HG03558 (cell line): ENCODE measurements around the gene ZNF697.

Experiments used
- ATAC-seq: cut with Tn5 transposase; IDR thresholded peaks from one replicate; pipeline ENCODE4 v1.9.1; 2021; ENCODE audit warnings: moderate number of reproducible peaks; ENCODE audit not compliant: unreplicated experiment; ENCODE audit errors: extremely low read depth

The ZNF697 gene

DNA sequence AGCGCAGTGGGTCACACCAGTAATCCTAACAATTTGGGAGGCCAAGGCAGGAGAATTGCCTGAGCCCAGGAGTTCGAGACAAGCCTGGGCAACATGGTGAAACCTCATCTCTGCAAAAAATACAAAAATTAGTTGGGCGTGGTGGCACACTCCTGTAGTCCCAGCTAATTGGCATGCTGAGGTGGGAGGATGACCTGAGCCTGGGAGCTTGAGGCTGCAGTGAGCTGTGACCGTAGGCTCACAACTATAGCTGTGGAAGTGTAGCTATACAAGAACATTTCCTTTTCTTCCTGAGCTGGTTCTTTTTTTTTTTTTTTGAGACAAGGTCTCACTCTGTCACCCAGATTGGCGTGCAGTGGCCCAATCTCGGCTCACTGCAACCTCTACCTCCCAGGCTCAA, 19.1 kb upstream of the ZNF697 start:
- ATAC-seq: no peak

DNA sequence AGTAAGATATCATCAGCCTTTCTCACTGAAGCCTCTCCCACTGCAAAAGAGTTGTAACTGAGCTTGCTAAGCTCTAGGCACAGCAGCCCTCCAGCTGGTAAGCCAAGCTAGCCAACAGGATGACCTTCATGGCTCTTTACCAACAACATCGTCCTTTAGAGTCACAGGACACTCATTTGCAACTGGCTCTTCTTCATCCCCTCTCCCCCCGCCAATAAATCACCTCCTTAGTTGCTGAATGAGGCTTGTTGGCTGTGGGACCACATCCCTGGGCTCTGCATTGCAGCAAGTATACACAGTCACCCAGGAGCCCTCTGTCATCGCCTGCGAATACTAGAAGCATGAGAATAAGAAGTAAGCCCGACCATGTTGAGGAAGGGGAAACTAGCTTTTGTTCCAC, 16.0 kb upstream of the ZNF697 start:
- no peak for ATAC-seq

DNA sequence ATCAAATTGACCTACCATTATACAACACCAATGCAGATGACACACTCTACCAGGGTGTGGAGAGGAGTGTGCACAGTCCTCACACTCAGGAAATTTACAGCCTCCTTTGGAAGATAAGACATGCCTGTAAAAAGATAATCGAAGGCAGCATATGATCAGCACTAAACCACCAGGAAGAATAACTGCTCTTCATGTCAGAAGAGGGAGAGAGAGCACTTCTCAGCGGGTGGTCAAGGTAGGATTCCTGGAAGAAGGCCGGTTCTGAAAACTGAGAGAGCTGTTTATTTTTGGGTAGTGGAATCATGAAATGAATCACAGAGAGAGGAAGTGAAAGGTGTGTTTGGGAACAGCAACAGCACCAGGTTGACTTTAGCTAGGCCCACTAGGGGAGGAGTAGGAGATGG, 14.0 kb upstream of the ZNF697 start:
- peak; percentile 79 for ATAC-seq

DNA sequence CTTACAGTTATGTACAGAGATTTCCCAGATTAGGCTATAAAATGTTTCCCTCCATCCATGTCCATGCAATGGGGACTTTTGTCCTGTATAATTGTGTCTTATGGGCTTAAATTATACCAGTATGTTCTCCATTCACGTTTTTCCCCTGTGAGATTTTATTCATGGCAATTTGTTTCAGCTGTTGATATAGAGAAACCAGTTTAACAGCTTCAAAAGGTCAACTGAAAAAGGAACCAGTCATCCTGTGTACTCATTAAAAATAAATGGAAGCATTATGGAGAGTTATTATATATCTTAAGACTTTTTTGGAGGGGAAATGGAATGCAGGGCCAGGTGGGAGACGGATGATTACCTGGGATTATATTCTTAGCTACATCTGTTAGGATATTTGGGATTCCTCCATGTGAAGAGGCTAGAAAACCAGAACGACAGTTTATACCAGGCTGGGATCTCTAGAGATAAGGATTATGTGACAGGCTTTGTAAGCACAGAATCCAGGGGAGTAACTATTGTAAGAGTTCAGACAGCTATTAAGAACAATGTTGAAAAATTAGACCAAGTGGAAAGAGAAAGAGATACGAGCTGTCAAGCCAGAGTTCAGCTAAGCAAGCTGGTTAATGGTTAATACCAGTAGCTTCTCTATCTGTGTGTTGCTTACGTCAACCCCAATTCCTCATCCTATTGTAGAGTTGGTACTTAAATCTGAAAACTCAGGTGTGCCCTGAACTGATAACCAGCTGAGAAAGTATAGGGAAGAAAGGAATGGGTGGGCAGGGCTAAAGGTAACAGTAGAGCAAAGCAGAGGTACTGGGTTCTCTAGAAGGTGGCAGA, 12.4 kb upstream of the ZNF697 start:
- ATAC-seq: peak; percentile 40

DNA sequence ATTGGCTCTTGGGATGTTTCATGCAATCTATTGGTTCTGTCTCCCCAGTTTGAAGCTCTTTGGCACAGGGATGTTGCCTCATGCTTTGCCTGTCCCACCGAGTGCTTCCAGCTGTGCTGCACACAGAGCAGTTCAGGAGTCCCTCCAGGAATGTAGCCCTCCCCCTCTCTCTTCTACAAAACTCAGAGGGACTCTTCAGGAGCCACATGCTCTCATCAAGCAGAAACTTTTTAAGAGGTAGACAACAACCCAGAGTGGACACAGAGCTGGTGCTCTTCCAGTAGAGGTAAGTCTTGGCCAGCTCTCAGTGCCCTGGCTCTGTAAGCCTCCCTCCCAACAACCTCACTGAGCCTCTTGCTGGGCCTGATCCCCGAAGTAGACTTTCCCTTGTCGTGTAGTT, 11.6 kb upstream of the ZNF697 start:
- no peak for ATAC-seq

DNA sequence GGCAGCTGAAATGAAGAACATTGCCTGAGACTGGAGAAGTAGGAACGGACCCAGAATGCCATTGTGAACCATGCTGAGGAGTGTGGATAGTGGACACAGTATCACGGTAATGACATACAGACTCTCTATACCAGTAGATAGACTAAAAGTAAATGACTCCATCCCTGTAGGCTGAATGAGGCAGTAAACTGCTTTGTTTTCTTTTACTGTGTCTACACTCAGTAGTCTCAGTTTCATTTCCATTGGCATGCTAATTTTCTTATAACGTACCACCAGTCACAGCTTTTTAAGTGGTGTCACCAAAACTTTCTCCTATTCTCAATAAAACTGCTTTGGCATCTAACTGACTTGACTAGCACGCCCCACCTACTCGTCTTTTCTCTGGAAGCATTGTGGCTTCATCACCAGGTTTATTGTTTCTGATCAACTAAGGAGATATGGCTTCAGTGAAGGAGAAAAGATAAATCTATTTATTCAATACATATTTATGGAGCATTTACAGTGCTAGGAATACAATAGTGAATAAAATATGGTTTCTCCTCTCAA, 8.4 kb upstream of the ZNF697 start:
- no peak for ATAC-seq

DNA sequence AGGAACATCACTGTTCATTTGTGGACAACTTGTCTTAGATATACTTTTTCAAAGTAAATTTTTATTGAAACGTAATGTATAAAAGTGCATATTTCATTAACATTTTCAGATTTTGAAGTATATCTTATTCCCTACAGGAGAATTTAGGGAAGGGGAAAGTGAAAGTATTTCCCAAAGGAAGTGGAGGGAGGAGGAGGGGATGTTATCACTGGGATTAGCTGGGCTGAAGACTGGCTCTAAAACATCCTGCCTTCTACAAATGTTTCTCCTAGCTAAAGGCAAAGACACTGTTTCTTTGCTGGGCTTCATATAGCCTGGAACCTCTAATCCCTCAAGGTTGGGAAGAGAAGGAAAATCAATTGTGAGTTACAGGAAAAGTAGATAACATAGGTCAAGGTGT, 7.1 kb upstream of the ZNF697 start:
- ATAC-seq: no peak

DNA sequence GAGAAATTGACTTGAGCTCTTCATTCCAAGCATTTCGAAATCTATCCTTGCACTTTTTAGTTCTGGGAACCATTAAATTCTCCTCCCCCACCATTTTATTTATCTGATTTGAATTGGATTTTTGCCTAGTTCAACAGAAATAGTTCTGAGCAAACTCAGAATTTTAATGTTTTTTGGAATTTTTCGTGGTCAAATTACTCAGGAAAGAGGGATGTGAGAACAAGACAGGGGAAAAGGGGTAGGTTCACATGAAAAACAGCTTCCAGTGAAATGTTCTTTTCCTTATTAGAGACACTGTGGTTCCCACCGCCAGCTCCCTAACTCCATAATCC, 5.7 kb upstream of the ZNF697 start:
- no peak for ATAC-seq

DNA sequence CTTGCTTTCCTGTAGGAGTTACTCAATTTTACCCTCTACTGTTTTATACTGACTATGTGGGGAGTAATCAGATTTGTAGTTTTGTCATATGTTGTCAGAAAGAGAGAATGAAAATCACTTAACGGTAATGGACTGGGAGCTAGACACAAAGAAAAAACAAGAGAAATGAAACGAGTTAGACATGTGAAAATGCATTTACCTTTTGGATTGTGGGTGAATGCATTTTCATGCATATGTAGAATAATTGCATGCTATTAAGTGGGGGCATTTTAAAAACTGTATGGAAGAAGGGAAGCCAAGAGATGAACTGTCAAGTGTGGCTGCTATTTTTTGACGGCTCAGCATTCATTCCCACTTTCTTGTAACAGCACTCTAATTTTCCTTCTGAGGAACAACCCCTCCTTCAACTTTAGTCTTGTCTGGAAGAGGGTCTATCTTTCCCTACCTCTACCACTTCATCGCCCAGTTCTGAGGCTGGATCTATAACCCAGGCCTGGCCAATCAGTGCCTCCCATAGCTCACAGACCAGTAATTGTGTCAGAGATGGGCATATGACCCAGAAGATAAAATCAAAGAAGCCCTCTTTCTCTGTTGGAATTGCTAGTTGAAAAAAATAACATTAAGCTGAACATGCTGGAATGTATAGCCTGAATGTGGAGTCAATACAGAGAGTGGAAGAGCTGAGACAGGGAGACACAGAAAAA, 5.2 kb upstream of the ZNF697 start:
- ATAC-seq: no peak

DNA sequence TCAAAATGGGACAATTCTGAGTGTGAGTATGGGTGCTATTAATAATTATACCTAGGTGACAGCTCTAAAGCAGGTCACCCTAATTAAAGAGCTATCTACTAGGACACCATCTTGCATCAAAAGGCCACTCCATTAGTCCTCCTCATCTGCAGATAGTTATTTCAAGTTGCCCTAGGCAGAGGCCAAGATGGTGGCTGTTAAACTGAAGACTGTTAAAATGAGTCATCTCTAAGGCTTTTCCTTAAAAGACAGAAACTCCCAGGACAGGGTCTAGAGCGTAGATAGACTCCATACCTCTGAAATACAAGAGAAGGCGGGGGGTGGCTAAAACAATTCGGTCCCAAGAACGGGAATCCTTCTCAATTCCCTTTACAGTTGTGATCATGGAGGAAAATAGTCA, 4.5 kb upstream of the ZNF697 start:
- ATAC-seq: no peak

DNA sequence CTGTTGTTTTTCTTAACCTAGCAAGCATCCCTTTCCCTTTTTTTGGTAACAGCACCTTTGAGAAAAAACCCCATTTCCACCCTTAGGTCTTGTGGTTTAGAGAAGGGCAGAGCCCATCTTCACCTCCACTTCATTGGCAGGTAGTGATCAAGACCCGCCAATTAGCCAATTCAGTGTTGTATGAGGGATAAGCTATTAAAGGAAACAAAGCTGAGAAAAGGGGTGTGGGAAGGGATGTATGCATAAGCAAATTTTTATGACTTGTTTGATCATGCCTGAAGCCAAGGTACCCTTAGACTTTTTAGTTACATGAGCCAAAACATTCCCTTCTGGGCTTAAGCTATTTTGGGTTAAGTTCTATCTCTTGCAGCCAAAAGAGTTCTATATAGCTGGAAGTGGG, 3.6 kb upstream of the ZNF697 start:
- no peak for ATAC-seq

DNA sequence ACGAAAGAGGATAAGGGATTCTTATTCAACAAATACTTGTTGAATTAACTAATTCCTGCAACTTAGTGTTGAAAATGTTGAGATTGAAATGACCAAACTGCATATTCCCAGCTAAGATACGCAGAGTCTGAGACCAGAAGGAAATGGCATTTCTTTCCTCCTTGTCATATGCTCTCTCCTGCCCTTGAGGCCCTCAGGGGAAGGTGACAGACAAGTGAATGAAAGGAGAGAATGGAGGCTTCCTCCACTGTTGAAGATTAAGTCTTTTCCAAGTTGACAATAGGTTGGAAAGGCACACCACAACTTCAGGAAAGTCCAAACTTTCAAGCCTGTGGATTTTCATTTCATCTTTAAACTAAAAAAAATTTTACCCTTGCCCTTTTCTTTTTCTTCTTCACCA, 3.1 kb upstream of the ZNF697 start:
- ATAC-seq: no peak

DNA sequence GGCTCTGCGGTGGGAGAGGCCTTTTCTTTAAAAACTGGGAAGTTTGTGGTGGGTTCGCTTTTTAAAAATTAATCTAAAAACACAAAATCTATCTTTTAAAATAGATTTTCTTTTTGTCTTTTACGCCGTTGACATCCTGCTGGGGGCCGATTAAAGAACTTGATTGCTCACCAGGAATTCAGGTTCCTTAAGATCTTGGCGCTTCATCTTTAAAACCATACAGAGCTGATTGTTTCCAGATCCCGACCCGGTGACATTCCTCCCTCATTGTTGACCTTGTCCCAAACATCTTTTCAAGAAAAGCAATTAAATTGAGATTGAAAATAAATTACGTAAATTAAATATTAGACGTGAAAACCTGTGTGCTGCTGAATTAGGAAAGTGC, 546 bp upstream of the ZNF697 start:
- no peak for ATAC-seq

DNA sequence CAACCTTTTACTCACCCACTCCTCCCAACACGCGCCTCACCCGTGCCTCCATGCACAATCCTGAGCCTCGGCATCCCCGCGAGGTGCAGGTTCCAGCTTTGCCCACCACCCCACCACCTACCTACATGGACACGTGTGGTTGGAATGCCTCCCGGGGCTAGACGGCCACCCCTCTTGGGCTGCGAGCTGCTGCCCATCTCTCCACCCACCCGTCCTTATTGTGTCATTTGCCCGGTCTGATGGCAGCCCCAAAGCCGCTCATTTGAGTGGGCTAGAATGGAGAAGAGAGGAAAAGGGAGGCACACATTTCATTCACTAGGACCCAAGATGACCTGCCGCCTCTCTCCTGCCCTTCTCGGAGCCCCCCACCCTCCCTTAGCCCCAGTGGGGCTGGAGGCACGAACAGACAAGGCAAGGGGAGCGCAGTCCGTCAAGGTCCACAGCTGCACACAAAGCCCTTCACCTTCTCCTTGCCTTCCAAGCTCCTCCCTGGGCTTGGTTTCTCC, 785 bp downstream of the ZNF697 start:
- ATAC-seq: no peak

DNA sequence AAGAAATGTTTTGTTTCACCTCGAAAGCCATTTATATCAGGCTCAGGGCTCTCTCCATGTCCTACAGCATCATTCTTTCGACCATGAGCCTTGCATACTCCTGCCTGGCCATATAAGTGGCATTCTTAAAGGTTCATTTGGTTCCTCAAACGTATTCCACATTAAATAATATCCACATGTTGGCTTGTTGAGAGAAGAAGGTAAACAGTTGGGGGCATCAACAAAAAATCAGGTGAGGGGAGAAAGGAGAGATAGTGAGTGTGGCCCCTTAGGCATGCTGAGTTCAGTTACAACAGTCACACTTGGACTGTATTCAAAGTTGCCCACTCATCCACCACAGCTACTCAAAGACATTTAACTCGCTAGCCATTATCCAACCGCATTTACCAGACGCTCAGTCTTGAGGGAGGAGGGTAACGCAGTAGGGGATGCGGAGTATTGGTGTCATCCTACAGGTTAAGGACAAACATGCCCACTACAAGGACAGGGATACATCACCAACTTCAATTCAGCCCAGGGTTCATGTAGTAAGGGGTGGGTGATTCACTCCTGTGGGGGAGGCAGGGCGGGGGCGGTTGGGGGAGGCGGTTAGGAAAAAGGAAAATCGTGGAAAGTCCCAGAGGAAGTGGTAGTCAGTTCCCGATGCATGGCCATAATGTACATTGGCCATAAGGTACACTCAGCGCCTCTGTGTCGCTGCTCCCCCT, 1.4 kb downstream of the ZNF697 start:
- no peak for ATAC-seq

DNA sequence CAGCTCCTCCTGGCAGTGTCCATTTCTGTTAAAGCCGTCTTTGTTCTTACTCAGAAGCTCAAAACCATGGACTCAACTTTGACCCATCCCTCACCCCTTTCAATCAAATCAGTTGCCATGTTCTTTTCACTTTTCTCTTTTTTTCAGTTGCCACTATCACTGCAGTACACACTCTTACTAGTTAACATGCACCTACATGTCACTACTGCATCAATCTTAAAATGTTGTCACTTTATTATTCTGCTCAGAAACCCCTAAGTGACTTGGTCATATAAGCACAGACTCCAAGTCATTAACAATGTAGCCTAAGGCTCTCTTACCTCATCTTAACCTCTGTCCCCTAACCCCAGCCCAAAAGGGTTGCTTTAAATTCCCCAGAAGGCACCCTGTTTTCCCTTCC, 9.0 kb downstream of the ZNF697 start:
- ATAC-seq: no peak

DNA sequence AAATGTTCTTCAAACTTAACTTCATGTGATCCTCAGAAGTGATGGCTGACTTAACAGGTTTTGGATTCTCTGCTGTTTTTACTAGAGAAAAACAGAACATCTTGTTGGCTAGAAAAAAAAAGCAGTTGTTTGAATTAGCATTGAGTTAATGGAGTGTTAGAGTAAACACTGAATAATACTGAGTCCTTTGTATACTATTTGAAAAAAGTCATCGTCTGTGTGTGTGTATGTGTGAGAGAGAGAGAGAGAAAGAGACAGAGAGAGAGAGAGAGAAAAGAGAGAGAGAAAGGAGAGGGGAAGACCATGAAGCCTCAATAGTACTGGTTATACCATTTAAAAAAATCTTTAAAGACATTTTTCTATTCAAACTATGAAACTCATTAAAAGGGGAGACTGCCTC, 10.4 kb downstream of the ZNF697 start:
- ATAC-seq: no peak

DNA sequence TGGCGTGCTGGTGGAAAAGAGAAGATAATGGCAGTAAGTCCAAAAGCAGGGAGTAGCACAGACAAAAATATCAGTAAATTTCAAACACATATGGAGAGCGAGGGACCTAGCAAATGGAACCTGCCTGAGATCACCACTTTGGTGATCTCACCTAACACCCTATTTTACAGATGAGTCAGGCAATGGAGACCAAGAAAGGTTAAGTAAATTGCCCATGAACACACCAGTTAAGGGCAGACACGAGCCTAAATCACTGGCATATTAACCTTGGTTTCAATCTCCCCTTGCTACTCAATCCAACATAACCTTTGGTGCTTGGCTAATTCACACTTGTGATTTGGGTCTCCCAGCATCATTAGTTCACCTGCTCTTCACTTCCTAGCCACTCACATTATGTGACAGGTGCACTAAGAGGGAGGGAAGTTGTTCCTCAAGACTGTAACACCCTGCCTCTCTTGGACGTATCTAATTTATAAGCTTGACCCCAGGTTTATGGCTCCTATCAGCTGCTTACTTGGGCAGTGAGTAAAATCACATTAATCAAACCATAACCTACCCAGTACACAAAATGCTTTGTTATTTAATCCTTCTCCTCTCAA, 11.5 kb downstream of the ZNF697 start:
- no peak for ATAC-seq

DNA sequence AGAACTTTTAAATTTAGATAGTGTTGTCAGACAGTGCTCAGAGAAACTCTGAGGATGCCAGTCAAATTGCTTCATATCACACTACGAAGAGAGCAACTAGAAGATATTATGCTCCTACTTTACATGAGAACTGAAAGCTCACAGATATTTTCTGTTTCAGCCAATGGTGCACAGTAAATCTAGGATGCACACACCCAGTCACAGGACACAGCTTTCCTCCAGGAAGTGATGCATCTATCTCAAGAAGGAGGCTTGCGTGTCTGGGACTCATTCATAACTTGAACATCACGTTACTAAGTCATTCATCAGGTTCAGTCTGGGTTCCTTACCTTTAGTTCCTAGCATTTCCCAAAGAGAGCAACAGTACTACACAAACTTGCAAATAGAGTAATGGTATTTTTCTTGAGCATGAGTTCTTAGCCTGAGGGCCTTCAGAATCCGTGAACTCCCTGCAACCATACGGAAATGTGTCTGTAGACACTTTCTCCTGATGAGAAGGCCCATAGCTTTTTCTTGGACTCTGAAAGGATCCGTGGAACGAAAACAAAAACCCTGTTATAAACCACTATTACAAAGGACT, 12.2 kb downstream of the ZNF697 start:
- ATAC-seq: peak; percentile 53

DNA sequence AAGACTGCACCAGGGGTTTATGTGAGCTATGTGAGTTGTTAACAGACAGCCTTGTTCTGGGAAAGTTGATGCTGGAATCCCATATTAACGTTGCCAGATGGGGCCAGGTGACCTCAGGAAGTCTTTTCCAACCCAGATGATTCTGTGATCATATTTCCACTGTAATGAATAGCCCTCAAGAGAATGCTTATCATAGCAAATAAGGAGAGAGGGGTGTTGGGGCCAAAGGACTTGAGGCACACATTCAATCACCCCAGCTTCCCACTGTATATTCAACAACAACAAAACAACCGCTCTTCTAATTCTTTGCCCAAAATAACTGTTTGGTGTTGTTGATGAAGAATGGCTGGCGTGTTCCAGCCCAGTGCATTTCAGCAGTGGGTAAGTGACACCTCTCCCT, 14.1 kb downstream of the ZNF697 start:
- ATAC-seq: no peak
